ENCODE measurements around the gene GALNT14. TPM values are rescaled to one million over a fixed set of nuclear protein-coding genes. Genes with fewer than 3 reads are reported as not detected.

GALNT14 gene
- total RNA-seq, 1 donor from 2014 or later = 7.4 TPM

DNA sequence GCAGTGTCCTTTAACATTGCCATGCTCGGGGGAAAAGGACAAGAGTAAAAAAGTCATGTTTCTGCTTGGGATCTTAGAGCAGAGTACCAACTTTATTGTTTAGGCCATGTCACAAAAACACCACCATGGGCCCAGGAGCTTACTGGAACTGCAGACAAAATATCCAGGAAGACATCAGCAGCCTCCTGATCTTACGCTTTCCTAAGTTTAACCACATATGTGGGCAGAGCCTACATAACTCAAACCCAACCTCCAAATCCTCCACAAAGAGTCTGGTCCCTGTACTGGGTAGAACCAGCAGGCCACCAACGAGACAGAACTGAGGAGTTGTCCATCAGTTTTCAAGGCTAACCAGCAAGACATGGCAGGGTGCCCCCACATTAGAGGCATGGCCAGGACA, 10.3 kb downstream of the GALNT14 start:
- Mint-ChIP-seq H3K27me3 (peaks cover 57% of the 10 kb centered on the region), H3K36me3 (no peaks in the 10 kb centered on the region), H3K4me1 (ENCODE audit: unreplicated experiment) (peaks cover 11% of the 10 kb centered on the region), H3K9me3 (no peaks in the 10 kb centered on the region), H3K4me3 (no peak overlapping the region), H3K27ac (no peak overlapping the region)
- no peak for DNase-seq (ENCODE audit: extremely low spot score, unreplicated experiment)
- TF ChIP-seq CTCF (conservative IDR thresholded peaks at IDR 0.05) = no peak

- H3K4me1 Mint-ChIP-seq (ENCODE audit: unreplicated experiment) = peaks cover 11% of the 10 kb centered on the region
- H3K4me3 Mint-ChIP-seq = no peak overlapping the region
- no peaks in the 10 kb centered on the region for H3K36me3 Mint-ChIP-seq
- TF ChIP-seq CTCF (conservative IDR thresholded peaks at IDR 0.05) = no peak
- no peaks in the 10 kb centered on the region for H3K9me3 Mint-ChIP-seq
- peaks cover 49% of the 10 kb centered on the region for H3K27me3 Mint-ChIP-seq
- DNase-seq (ENCODE audit: extremely low spot score, unreplicated experiment) = no peak
- H3K27ac Mint-ChIP-seq = no peak overlapping the region
Observed at GRCh38 chr2:31125918-31126695, 12.1 kb downstream of the GALNT14 start.

DNA sequence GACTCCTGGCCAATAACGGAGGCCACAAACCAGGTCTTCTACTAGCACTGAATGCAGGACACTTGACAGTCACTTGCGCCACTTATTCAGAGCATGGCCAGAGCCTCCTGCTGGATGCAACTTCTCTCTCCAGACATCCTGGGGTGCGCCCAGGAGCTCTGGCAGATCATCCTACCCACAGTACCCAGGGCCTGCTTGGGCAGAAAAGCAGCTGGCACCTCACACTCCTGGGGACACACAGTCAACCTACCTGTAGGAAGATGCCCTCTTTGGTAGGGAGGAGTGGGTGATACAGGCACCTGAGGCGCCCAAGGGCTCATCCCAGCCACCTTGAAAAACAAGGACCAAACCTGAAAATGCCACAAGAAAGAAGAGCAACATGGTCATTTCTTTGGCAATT, 13.3 kb downstream of the GALNT14 start:
- Mint-ChIP-seq H3K4me3 (no peak overlapping the region), H3K4me1 (ENCODE audit: unreplicated experiment) (peaks cover 10% of the 10 kb centered on the region), H3K9me3 (no peaks in the 10 kb centered on the region), H3K27ac (no peak overlapping the region), H3K36me3 (no peaks in the 10 kb centered on the region), H3K27me3 (peaks cover 45% of the 10 kb centered on the region)
- TF ChIP-seq CTCF (conservative IDR thresholded peaks at IDR 0.05) = no peak
- no peak for DNase-seq (ENCODE audit: extremely low spot score, unreplicated experiment)

- Mint-ChIP-seq H3K9me3 (no peaks in the 10 kb centered on the region), H3K27ac (no peak overlapping the region), H3K4me1 (ENCODE audit: unreplicated experiment) (no peaks in the 10 kb centered on the region), H3K36me3 (no peaks in the 10 kb centered on the region), H3K27me3 (peaks cover 35% of the 10 kb centered on the region), H3K4me3 (no peak overlapping the region)
- DNase-seq (ENCODE audit: extremely low spot score, unreplicated experiment) = no peak
- no peak for TF ChIP-seq CTCF (conservative IDR thresholded peaks at IDR 0.05)
Observed at GRCh38 chr2:31122133-31122532, 16.1 kb downstream of the GALNT14 start.

DNA sequence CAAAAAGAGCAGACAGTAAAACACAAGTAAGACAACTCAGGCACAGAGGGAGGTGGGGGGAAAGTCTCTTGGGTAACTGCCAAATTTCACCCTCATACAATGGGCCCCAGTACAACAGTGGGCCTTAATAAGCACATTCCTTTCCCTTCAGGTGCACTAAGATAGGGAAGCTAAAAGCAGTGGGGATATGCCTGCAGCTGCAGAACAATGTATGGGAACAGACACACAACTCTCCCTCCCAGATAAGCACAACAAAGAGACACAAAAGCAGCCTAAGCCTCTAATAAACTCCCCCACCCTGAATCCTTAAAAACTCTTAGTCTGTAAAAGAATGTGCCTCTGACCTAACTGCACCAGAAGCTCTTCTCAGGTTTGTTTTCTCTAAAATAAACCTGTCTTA, 24.5 kb downstream of the GALNT14 start:
- no peak overlapping the region for H3K4me3 Mint-ChIP-seq
- H3K4me1 Mint-ChIP-seq (ENCODE audit: unreplicated experiment) = no peaks in the 10 kb centered on the region
- peaks cover 19% of the 10 kb centered on the region for H3K27me3 Mint-ChIP-seq
- no peak overlapping the region for H3K27ac Mint-ChIP-seq
- no peak for TF ChIP-seq CTCF (conservative IDR thresholded peaks at IDR 0.05)
- H3K36me3 Mint-ChIP-seq = no peaks in the 10 kb centered on the region
- no peaks in the 10 kb centered on the region for H3K9me3 Mint-ChIP-seq
- DNase-seq (ENCODE audit: extremely low spot score, unreplicated experiment) = no peak

Data from type B pancreatic cell (in vitro differentiated cells).